SH-SY5Y (cell line): Measurements from ENCODE around the gene PKN2.

Source experiments
- GATA2 ChIP-seq: IDR thresholded peaks from 2 replicates; pipeline ENCODE4 v1.6.1; 2011; ENCODE audit warnings: mild to moderate bottlenecking, low read depth, low read length
- GATA3 ChIP-seq: IDR thresholded peaks from 2 replicates; pipeline ENCODE4 v1.6.1; 2011; ENCODE audit warnings: low read depth, mild to moderate bottlenecking, low read length, moderate library complexity

DNA sequence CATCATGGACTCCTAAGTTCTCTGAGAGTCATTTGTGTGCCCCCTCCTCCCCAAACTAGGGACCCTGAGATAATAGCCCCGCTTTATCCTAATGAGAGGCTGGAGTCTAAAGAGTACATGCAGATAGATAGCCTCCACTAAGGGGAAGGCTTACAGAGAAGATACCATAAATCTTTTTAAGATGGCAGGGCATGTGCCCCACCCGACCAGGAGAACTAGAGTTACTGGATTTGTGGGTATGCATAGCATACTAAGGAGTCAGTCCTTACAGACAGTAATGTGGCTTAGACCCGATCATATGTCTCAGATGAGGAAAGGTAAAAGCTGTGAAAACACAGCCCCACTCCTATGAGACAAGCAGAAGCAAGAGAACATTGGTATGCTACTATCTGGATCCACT is 25.7 kb upstream of the PKN2 start:
- TF ChIP-seq GATA3: no peak
- no peak for TF ChIP-seq GATA2
